Nephron progenitor cell (in vitro differentiated cells): ENCODE measurements around the gene RPP25L.

Experiments
- DNase-seq: peaks from one replicate; pipeline ENCODE4 v3.0.0; 2021
- H3K27ac Mint-ChIP-seq: 2 replicates; pipeline ENCODE4 v1.8.0; 2021; ENCODE audit warnings: mild to moderate bottlenecking, moderate library complexity, mixed read lengths
- H3K27me3 Mint-ChIP-seq: 2 replicates; pipeline ENCODE4 v1.8.0; 2021; ENCODE audit warnings: mild to moderate bottlenecking, low read depth, mixed read lengths; ENCODE audit not compliant: poor library complexity
- H3K36me3 Mint-ChIP-seq: 2 replicates; pipeline ENCODE4 v1.8.0; 2021; ENCODE audit warnings: low read depth, mixed read lengths
- H3K4me1 Mint-ChIP-seq: 2 replicates; pipeline ENCODE4 v1.8.0; 2021; ENCODE audit warnings: mixed read lengths
- H3K4me3 Mint-ChIP-seq: 2 replicates; pipeline ENCODE4 v1.8.0; 2021; ENCODE audit warnings: mild to moderate bottlenecking, moderate library complexity, mixed read lengths
- H3K9me3 Mint-ChIP-seq: 2 replicates; pipeline ENCODE4 v1.8.0; 2021; ENCODE audit warnings: mild to moderate bottlenecking, moderate library complexity, mixed read lengths
- CTCF ChIP-seq: fragments of 200-600 bp; sonication (generic); IDR thresholded peaks from 2 replicates; pipeline ENCODE4 v1.5.0; 2021; ENCODE audit warnings: antibody characterized with exemption

RPP25L gene

GRCh38 chr9:34635556-34635955, 23.7 kb upstream of the RPP25L start:
- H3K27me3 Mint-ChIP-seq: peaks cover 23% of the 10 kb centered on the region
- TF ChIP-seq CTCF: no peak
- H3K27ac Mint-ChIP-seq: no peak overlapping the region
- H3K4me1 Mint-ChIP-seq: peaks cover 34% of the 10 kb centered on the region
- no peak for DNase-seq
- peak overlapping the region; percentile 62 for H3K4me3 Mint-ChIP-seq
- H3K36me3 Mint-ChIP-seq: peaks cover 4% of the 10 kb centered on the region
- no peaks in the 10 kb centered on the region for H3K9me3 Mint-ChIP-seq

GRCh38 chr9:34634551-34635248, 22.8 kb upstream of the RPP25L start:
- Mint-ChIP-seq H3K4me3 (no peak overlapping the region), H3K4me1 (peaks cover 40% of the 10 kb centered on the region), H3K36me3 (peaks cover 4% of the 10 kb centered on the region), H3K9me3 (no peaks in the 10 kb centered on the region), H3K27ac (no peak overlapping the region), H3K27me3 (peaks cover 32% of the 10 kb centered on the region)
- TF ChIP-seq CTCF: no peak
- no peak for DNase-seq

- Mint-ChIP-seq H3K4me3 (no peak overlapping the region), H3K9me3 (no peaks in the 10 kb centered on the region), H3K36me3 (peaks cover 4% of the 10 kb centered on the region), H3K4me1 (peaks cover 47% of the 10 kb centered on the region), H3K27me3 (peaks cover 39% of the 10 kb centered on the region), H3K27ac (no peak overlapping the region)
- peak; percentile 86 for TF ChIP-seq CTCF
- peak; percentile 78 for DNase-seq
Measured at GRCh38 chr9:34633851-34634550, 22.1 kb upstream of the RPP25L start.

- DNase-seq: no peak
- peaks cover 4% of the 10 kb centered on the region for H3K36me3 Mint-ChIP-seq
- H3K4me1 Mint-ChIP-seq: peaks cover 48% of the 10 kb centered on the region
- no peak overlapping the region for H3K4me3 Mint-ChIP-seq
- no peak for TF ChIP-seq CTCF
- H3K27ac Mint-ChIP-seq: no peak overlapping the region
- H3K9me3 Mint-ChIP-seq: no peaks in the 10 kb centered on the region
- H3K27me3 Mint-ChIP-seq: peaks cover 41% of the 10 kb centered on the region
Measured at GRCh38 chr9:34633166-34633565, 21.3 kb upstream of the RPP25L start.

GRCh38 chr9:34630402-34631154, 18.7 kb upstream of the RPP25L start:
- no peak overlapping the region for H3K27ac Mint-ChIP-seq
- TF ChIP-seq CTCF: no peak
- no peak for DNase-seq
- H3K4me1 Mint-ChIP-seq: peaks cover 32% of the 10 kb centered on the region
- peaks cover 67% of the 10 kb centered on the region for H3K27me3 Mint-ChIP-seq
- no peaks in the 10 kb centered on the region for H3K9me3 Mint-ChIP-seq
- H3K4me3 Mint-ChIP-seq: peak overlapping the region; percentile 39
- H3K36me3 Mint-ChIP-seq: peaks cover 4% of the 10 kb centered on the region
